NOMO-1 (cell line): Measurements from ENCODE around the gene FAM9B.
"Not testable (repeated sequence)": the region's sequence is repeated elsewhere in the genome, so short reads cannot be mapped to it uniquely, and the experiment has no call there.

ENCODE experiments used
- DNase-seq, 2 experiments: peaks; one replicate each; lab custom pipeline; 2025; ENCODE audit not compliant: unreplicated experiment in 2 of 2; lab: John Stamatoyannopoulos, UW

Gene FAM9B

DNA sequence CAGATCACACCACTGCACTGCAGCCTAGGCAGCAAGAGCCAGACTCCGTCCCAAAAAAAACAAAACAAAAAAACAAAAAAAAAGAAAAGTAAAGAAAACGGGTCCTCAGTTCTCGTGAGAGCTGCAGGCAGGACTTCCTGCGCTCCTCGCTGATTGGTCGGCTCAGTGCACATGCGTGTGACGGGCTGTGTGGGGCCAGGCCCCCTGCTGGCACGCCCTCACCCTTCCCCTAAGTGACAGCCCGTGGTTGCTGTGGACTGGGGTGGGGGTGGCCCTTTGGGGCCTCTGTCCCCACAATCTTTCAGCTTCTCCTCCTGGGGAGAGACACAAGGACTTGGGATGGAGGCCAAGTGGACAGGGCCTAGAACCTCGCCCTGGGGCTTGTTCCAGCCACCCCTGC is at the start of gene FAM9B:
TSS of gene FAM9B (minus strand) at position 139 of the 400 bp plus-strand sequence. CDS start 1,141 bp downstream, outside the sequence.
- DNase-seq: no peak

DNA sequence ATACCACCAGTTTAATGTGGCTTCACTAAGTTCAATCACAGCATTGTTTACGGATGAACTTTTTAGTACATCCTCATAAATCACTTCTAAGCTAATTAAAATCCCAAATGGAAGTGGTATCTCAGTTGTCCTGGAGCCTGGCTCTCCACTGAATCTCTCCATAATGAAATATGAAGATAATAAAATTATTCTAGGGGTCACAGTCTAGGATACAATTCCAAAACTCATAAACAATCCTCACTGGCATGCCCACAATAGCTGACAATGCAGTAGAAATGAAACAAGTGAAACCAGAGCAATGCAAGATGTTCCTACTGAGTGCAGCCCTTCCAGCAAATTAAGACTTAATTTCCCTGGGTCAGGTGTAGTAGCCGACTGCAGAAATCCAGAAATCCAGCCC is 47.3 kb upstream of the FAM9B start:
- DNase-seq: no peak

DNA sequence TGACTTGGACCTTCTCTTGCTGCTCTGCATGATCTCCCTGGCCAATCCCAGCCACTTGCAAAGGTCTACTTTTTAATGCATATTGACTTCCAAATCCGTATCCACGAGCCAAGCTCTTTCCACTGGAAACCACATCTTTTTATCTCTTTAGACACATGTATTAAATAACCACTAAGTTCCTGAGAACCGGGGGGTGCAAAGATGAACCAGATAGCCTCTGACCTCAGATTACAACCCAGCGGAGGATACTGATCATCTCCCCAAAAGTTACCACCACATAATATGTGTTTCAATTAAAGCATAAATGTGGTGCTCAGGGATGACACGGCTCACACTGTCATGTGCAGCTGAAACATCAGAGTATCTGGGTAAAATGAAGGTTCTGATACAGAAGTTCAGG is 40.4 kb upstream of the FAM9B start:
- no peak for DNase-seq

DNA sequence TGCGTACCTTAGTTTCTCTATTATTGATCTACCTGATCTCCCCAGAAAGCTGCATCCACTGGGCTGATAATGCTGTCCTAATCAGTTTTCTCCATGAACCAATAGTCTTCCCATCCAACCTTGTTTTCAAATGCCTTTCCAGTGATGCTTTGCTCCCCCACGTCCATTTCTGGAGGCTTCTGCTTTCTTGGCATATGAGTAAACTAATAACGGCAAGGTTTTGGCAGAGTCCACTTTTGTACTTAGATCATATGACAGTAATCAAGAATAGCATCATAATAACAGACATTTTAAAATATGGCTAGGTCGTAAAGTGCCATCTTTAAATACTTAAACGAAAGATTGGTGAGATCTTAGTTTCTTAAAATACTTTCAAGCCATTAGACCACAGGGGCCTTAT is 38.4 kb upstream of the FAM9B start:
- no peak for DNase-seq

DNA sequence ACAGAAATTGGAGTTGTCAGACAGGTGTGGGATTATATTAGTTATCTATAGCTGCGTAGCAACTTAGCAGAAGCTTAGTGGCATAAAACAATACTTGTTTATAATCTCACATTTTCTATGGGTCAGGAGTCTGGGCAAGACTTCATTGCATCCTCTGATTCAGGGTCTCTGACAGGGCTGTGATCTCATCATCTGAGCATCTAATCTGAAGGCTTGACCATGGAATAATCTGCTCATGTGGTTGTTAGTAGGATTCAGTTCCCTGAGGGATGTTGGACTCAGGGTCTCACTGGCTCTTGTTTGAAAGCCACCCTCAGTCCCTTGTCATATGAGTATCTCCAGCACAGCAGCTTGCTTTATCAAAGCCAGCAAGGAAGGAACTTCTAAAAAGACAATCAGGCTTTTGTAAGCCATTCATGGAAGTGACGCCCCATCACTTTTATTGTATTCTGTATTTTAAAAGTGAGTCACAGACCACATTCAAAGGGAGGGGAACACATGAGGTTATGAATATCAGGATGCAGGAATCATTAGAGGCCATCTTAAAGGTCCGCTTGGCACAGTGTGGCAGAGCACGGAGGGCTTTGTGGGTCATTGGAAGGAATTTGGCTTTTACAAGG is 37.2 kb upstream of the FAM9B start:
- DNase-seq: no peak

DNA sequence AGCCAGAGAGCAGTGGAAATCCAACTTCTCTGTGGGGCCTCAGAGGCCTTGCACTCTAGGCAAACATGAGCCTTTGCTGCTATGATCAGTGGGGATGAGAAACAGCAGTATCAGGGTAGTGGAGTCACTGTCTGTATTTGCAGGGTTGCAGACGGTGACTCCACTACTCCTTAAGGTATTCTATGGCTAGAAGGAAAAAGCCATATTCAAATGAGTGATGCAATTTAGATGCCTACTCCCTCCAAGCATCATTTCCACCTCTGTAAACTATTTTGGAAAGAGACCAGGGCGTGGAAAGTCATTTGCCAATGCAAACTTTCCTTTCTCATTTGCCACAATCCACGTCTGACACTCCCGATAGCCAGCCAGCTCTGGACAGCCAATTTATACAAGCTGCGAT is 35.6 kb upstream of the FAM9B start:
- DNase-seq: no peak

DNA sequence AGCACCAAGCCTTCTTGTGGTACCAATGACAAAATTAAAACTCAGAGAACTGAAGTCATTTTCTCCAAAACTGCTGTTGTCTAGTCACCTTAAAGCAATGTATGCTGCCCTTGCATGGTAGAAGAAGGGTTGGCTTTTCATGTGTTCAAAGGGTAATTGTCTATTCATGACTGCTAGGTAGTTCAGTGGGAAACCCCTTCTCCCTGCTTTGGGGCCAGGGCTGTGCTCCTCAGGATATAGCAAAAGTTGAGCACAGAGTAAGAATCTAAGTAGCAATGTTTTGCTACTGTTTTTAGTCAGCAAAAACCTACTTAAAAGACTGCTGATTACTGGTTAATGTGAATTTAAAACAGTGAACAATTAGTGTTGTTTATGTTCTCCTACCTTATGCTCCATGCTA is 30.8 kb upstream of the FAM9B start:
- DNase-seq: no peak

DNA sequence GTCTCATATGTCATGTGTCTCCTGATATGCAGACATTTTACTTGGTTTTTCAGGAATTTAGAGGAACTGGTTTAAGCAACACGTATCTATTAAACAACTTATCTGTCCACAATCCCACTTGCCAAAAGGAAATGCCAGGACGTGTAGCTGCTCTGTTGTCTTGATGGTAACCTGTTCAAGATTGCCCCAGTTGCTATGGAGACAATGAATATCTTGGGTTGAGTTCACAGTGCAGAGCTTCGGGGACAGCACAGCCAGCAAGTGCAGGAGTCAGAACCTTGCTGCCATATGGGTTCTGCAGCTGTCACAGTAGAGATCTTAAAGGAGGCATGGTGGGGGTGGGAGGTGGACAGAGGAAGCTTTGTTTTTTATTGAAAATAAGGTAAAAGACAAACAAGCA is 28.7 kb upstream of the FAM9B start:
- DNase-seq: no peak

DNA sequence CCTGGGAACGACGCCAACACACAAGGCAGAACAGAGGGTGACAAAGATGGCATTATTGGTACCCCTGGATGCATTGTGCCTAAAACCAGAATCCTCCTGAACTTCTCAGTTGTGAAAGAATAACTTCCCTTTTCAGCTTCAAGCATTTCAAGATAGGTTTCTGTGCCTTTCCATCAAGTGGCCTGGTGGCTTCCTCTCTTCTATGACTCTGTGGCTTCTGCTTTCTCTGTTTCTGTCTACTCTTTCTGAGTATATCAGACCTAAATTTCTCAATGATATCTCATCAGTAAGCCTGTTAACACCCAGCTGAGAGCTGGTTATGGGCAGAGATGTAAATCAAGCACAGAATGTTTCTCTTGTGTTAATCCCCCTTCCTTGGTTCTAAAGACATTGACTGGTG is 21.4 kb upstream of the FAM9B start:
- peak; percentile 77 to 99 for DNase-seq

DNA sequence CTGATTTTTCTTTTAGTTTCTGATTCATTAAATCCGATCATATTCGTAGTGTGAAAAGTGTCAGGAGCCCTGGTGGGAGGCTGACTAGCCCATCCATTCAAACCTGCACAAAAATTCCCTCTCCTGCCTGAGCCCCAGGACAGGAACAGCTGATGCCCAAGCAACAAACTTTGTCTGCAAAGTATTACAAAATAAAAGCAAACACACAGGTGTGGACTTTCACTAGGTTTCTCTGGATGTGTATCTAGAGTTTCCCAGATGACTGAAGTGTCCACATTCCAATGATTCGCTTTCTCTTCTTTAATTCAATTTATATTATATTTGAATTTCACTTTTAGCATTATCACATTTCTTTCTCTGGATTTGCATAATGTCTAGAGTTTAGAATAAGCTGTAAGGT is 18.2 kb upstream of the FAM9B start:
- DNase-seq: no peak

DNA sequence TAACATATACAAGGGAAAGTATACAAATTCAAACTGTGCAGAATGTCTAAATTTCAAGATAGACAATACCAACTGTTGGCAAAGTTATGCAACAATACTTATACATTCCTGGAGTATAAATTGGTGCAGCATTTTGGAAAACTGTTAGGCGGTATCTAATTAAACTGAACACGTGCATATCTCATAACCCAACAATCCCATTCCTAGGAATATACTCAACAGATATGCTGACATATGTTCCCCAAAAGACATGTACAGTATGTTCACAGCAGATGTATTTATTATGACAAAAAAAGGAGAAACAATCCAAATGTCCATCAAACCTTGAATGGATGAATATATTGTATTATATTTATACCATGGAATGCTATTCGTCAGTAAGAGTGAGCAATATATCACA is 16.4 kb upstream of the FAM9B start:
- DNase-seq: no peak

DNA sequence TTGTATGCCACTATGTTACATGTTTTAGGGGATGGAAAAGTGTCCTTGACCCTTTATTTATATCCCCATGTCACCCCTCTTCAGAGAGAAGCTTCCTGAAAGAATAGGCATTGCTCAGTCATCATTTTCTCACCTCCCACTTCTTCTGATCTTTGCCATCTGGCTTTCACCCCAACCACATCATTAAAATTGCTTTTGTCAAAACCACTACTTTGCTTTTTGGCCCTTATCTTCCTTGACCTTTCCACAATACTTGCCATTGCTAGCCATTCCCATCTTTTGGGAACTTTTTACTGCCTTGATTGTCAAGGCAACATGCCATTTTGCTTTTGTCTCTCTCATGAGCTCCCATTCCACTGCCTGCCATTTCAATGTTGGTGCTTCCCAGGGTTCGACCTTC is 14.9 kb upstream of the FAM9B start:
- no peak for DNase-seq

DNA sequence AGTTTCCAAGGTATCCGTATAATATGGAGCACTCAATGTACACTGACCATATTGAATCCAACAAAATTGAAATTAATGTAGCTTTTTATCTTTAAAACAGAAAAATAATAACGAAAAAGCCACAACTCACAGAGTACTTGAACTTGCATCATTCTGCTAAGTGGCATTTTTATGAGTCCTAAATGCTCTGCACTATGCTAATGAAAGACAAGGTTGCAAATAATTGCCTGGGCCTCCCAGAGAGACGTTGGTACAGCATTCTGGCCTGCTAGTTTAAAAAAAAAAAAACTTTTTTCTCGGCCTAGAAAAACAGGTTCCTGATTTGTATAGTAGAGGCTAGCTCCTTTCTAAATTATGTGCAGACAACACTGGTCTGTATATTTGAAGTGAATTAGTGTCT is 4.3 kb upstream of the FAM9B start:
- peak; percentile 56 to 71 for DNase-seq

DNA sequence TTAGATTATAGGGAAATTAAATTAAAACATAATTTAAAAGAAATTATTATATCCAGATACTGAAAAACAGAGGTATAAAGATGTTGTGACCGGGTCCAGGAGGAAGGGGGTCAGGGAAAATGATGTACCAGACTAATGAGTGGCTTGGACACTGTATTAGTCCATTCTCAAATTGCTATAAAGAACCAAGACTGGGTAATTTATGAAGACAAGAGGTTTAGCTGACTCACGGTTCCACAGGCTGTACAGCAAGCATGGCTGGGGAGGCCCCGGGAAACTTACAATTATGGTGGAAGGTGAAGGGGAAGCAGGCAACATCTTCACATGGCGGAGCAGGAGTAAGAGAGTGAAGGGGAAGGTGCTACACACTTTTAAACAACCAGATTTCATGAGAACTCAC is 3.4 kb upstream of the FAM9B start:
- peak in 1 of 2 experiments; percentile 61 for DNase-seq

DNA sequence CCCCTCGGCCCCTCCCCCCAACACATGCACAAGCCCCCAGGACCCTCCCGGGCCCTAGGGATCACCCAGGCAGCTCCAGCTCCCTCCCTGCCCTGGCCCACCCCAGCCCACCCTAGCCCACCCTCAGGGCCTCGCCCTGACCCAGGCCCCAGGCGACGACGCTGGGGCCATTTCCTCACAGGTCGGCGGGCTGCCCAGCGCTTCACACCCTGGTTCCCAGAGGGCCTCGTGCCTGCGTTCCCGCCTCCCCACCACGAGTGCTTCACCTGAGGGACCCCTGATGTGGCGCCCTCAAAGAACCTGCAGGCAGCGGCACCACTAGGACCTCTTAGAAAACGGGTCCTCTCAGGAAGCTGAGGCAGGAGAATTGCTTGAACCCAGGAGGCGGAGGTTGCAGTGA is 341 bp downstream of the FAM9B start:
- no peak for DNase-seq

DNA sequence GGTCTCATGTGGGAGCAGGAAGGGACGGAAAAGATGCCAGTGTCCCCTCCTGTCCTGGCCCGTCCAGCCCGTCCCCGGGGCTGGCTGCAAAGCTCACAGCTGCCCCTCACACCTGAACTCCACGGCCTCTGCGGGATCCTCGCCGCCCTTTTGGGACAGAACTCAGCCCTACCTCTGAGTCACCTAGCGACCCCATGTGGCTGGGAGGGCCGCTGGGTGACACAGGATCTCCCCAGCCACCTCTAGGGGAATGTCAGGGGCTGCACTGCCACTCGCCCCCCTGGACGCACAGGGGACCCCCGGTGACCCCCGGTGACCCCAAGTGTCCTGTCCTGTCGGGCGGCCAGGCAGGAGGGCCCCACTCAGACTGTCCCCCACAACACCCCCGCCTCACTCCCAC is 748 bp downstream of the FAM9B start:
- DNase-seq: no peak

DNA sequence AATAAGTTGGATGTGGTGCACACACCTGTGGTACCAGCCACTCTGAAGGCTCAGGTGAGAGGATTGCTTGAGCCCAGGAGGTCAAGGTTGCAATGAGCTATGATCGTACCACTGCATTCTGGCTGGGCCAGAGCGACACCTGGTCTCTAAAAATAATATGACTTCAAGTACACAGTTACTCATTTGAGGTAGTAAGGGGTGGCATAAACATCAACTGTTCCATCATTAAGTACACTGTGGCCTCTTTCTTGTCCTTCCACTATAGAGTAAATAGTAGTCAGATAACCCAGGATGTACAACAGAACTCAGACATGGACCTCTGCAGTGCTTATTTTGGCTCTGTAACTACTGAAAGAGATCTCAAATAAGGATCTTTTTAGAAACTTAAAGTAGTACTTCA is 10.6 kb downstream of the FAM9B start:
- no peak for DNase-seq

DNA sequence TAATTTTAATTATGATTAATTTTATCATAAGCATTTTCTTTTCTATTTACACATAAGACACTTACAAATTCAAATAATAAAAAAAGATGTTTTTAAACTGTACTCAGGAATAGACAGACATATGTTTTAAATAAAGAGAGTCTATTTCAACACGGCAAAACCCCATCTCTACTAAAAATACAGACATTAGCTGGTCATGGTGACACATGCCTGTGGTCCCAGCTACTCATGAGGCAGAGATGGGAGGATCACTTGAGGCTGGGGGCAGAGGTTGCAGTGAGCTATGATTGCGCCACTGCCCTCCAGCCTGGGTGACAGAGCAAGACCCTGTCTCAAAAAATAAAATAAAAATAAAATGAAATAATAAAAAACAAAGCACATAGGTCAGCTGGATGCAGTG is 14.8 kb downstream of the FAM9B start:
- no peak for DNase-seq

DNA sequence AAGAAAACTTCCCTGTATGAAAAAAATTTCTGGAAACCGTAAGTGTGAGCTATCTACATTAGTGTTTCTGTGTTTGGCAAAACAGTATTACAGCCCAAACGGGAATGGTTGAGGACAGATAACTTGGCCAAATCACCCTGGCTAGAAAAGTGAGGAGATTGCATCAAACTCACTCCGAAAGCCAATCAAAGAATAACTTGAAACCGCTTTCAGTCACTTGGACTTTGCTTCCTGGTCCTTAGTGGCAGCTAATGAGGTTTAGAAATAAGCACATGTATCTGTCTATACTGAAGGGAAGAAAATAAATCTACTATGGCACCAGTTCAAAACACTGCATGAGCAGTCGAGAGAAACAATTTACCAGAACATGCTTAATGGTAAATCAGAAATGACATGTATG is 15.6 kb downstream of the FAM9B start:
- DNase-seq: not testable (repeated sequence)

DNA sequence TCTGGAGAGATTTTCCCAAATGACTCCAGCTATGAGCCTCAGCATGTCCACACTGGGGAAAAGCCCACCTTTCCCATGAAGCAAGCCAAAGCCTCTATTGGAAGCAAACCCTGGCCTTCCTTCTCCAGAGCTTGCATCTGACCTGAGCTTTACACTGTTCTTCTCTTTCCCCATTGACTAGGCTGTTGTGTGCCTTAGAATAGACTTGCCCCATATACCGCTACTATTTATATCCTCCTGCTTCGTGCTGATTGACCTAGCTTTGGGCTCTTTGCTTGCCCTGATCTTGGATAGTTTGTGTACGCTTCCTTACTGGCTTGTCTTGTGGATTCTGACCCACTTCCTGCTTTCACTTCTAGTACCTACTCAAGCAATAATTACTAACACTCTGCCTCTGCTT is 30.9 kb downstream of the FAM9B start:
- DNase-seq: peak; percentile 56 to 65

DNA sequence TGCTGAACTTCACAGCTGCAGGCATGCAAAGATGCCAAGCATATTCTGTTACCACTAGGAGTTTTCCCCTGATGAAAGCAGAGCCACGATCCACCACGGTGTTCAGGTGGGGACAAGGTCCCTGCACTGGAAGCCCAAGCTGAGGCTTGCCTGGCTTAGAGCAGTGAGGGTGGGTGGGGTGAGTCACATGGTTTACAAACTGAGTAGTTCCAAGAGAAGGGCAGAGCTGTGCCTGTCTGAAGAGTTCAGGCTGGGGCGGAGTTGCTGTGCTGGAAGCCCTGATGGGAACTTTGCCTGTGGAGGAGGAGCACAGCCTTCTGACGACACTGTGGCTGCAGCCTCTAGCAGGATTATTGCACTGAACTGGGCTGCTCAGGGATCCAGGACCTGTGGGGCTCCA is 45.5 kb downstream of the FAM9B start:
- DNase-seq: no peak

DNA sequence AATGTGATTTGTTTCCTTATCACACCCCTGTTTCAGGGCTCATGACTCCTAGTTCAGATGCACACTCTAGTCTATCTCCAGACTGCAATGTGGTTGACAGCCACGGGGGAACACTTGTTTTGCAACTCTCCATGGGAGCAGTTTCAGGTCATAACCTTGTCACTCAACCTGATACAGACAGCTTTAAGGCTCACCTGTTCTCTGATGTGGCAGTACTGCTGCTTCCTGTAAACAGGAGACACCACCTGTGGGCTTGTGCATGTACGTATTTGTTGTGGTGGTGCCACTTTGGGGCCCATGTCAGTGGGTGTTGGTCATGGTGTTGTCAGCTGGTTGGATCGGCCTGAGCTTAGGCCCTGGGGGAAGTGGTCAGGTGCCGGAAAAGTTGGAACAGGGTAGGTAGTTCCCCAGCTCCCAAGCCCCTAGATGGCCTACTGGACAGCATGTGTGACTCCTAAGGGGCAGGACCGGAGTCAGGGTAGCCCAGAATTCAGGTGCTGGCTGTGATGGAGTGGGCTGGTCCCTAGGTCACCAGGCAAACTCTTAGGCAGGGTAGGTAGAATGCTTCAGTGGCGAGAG is 46.2 kb downstream of the FAM9B start:
- no peak for DNase-seq

DNA sequence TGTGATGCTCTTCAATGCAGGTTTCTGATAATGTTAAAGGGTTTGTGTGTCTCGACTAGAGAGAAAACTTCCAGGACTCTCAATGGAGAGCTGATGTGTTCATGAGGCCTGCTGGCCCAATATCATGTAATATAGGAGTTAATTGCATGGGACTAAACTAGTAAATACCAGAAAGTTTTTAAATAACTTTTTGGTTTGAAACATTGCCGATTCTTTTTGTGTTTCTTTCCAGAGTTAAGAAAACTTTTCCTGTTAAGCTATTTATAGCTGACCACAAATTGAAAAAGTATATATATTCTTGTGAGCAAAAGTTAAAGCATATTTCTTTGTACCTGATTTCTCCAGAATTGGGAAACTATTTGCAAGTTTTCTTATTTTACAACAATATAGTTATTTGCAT is 49.7 kb downstream of the FAM9B start:
- DNase-seq: no peak
